ENCODE data around the gene IL1R1. TPM values are rescaled to one million over a fixed set of nuclear protein-coding genes. Genes with fewer than 3 reads are reported as not detected.

IL1R1 gene
- total and polyA plus RNA-seq, 12 donors = 8.6 to 153 (median 126) TPM

GRCh38 chr2:102190430-102191107, 48.0 kb downstream of the IL1R1 start:
- Histone ChIP-seq H3K4me1 (replicated peaks in 1 of 2) (peaks cover 0 to 5% of the 10 kb centered on the region in 2 donors), H3K4me3 (no peak overlapping the region), H3K27me3 (no peaks in the 10 kb centered on the region), H3K27ac (no peak overlapping the region), H3K36me3 (replicated peaks in 1 of 2) (no peaks in the 10 kb centered on the region), H3K9me3 (replicated peaks in 1 of 3) (no peaks in the 10 kb centered on the region)
- intact Hi-C loops (cut with DNase I) = no loop called here
- no peak for DNase-seq
- TF ChIP-seq CTCF (IDR thresholded peaks at IDR 0.05) (no peak), POLR2A (IDR thresholded peaks at IDR 0.05) (no peak)
- WGBS, 4 donors = 91 to 93% (median 92%) methylated on average over 10 of the region's 10 CpGs

- H3K4me1 ChIP-seq (replicated peaks in 1 of 2) = peaks cover 0 to 5% of the 10 kb centered on the region in 2 donors
- H3K27me3 ChIP-seq = no peaks in the 10 kb centered on the region
- H3K27ac ChIP-seq = no peak overlapping the region
- H3K4me3 ChIP-seq = no peak overlapping the region
- 94 to 100% (median 94%) methylated on average over 1 of the region's 1 CpG for WGBS, 4 donors
- intact Hi-C loops (cut with DNase I) = no loop called here
- TF ChIP-seq POLR2A (IDR thresholded peaks at IDR 0.05) (no peak), CTCF (IDR thresholded peaks at IDR 0.05) (no peak)
- H3K36me3 ChIP-seq (replicated peaks in 1 of 2) = no peaks in the 10 kb centered on the region
- no peaks in the 10 kb centered on the region for H3K9me3 ChIP-seq (replicated peaks in 1 of 3)
- DNase-seq = no peak
These were observed 49.0 kb downstream of the IL1R1 start for GRCh38 chr2:102191501-102191900.

- Histone ChIP-seq H3K9me3 (replicated peaks in 1 of 3) (no peaks in the 10 kb centered on the region), H3K27me3 (no peaks in the 10 kb centered on the region), H3K4me1 (replicated peaks in 1 of 2) (no peaks in the 10 kb centered on the region), H3K27ac (no peak overlapping the region), H3K36me3 (replicated peaks in 1 of 2) (no peaks in the 10 kb centered on the region), H3K4me3 (no peak overlapping the region)
- WGBS, 4 donors = 80 to 95% (median 90%) methylated on average over 1 of the region's 1 CpG
- intact Hi-C loops (cut with DNase I) = no loop called here
- no peak for TF ChIP-seq CTCF (IDR thresholded peaks at IDR 0.05)
- TF ChIP-seq POLR2A (IDR thresholded peaks at IDR 0.05) = no peak
- no peak for DNase-seq
These were observed 50.5 kb downstream of the IL1R1 start for GRCh38 chr2:102193074-102193473.

- no peaks in the 10 kb centered on the region for H3K36me3 ChIP-seq (replicated peaks in 1 of 2)
- no peaks in the 10 kb centered on the region for H3K27me3 ChIP-seq
- intact Hi-C loops (cut with DNase I) = no loop called here
- no peaks in the 10 kb centered on the region for H3K9me3 ChIP-seq (replicated peaks in 1 of 3)
- H3K4me3 ChIP-seq = no peak overlapping the region
- TF ChIP-seq POLR2A (IDR thresholded peaks at IDR 0.05) (no peak), CTCF (IDR thresholded peaks at IDR 0.05) (no peak)
- DNase-seq = no peak
- H3K27ac ChIP-seq = no peak overlapping the region
- WGBS, 4 donors = 63 to 72% (median 71%) methylated on average over 5 of the region's 5 CpGs
- no peaks in the 10 kb centered on the region for H3K4me1 ChIP-seq (replicated peaks in 1 of 2)
These were observed 52.2 kb downstream of the IL1R1 start for GRCh38 chr2:102194609-102195268.
